DMS 273 (cell line): ENCODE measurements around the gene TRIM50.
"Not testable (repeated sequence)": the region's sequence is repeated elsewhere in the genome, so short reads cannot be mapped to it uniquely, and the experiment has no call there.

Experiments used
- DNase-seq: peaks from one replicate; lab custom pipeline; 2025; ENCODE audit not compliant: unreplicated experiment; lab: John Stamatoyannopoulos, UW

TRIM50 gene

GRCh38 chr7:73327922-73328321 lies at the start of gene TRIM50, which contains the start of gene FKBP6:
Gene TRIM50, minus strand, starts transcription at chr7:73328082. Its CDS starts 3,295 bp downstream, at chr7:73324787.
Gene FKBP6, plus strand, starts transcription at chr7:73328161. Its CDS starts 268 bp downstream, at chr7:73328429.
- not testable (repeated sequence) for DNase-seq

GRCh38 chr7:73376671-73377412 lies 49.0 kb upstream of the TRIM50 start:
- DNase-seq = no peak

- not testable (repeated sequence) for DNase-seq
Measured at GRCh38 chr7:73376262-73376661, 48.4 kb upstream of the TRIM50 start.

GRCh38 chr7:73373741-73374140 lies 45.9 kb upstream of the TRIM50 start:
- DNase-seq = no peak

GRCh38 chr7:73369622-73370021 lies 41.7 kb upstream of the TRIM50 start:
- no peak for DNase-seq

DNA sequence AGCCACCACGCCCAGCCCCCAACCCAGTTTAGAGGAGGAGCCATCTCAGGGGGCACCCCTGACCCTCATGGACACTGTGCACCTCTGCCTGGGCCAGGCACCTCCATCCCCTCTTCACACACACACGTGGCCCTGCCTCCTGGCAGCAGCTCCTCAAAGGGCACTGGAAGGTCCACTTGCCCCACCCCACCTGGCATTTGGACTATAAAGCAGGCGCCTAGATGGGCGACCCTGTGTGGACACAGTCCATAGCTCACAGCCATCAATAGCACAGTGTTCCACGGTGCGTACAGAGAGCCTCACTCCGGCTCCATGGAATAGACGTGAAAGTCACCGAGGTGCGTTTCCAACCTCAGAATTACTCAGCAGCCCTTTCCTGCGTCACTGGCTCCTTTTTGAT lies 41.1 kb upstream of the TRIM50 start:
- DNase-seq = no peak

DNA sequence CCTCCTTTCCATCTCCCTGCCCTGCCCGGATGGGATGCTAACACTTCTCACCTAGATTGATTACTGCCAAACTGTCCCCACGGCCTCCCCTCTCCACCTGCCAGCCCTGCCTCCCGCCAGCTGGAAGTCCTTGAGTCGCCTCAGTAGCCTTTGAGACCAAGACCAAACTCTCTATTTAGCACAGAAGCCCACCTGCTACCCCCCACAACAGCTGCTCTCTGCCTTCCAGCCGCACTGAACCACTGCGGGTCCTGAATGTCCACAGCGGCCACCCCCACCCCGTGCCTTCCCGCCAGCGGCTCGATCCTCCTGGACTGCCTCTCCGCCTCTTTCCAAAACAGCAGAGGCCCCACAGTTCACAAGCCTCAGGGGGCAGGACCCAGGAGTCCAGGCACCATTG lies 39.1 kb upstream of the TRIM50 start:
- DNase-seq = no peak

- no peak for DNase-seq
Measured at GRCh38 chr7:73366127-73366526, 38.2 kb upstream of the TRIM50 start.

GRCh38 chr7:73364006-73364728 lies 36.3 kb upstream of the TRIM50 start:
- DNase-seq = no peak

GRCh38 chr7:73363225-73364005 lies 35.5 kb upstream of the TRIM50 start:
- no peak for DNase-seq

DNA sequence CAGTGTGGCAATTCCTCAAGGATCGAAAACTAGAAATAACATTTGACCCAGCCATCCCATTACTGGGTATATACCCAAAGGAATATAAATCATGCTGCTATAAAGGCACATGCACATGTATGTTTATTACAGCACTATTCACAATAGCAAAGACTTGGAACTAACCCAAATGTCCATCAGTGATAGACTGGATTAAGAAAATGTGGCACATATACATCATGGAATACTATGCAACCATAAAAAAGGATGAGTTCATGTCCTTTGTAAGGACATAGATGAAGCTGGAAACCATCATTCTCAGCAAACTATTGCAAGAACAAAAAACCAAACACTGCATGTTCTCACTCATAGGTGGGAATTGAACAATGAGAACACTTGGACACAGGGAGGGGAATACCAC lies 32.7 kb upstream of the TRIM50 start:
- not testable (repeated sequence) for DNase-seq

DNA sequence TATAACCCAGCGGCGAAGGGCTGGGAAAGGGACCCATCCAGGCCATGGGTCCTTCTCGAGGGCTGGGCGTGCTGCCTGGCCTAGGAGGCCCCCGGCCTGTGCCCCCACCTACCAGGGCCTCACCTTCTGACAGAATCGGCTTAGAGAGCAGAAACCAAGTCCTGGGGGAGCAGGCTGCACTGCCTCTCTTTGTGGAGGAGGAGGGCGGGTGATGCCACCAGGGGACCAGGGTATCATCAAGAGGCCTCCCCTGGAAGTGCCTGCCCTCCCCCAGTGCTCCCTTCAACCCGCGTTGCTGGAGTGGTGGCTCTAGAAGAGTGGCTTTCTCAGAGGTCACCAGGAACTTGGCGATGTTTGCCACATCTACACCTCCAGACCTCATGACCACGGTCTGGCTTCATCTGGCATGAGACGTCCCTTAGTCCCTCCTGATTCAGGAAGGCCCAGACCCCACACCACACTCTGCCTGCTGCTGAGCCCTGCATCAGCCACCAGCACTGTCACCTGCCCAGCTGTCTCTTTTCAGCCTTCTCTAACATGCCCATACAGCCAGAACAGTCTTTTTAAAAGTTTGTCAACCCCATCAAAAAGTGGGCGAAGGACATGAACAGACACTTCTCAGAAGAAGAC lies 32.0 kb upstream of the TRIM50 start:
- no peak for DNase-seq

- no peak for DNase-seq
Measured at GRCh38 chr7:73359306-73359705, 31.4 kb upstream of the TRIM50 start.

DNA sequence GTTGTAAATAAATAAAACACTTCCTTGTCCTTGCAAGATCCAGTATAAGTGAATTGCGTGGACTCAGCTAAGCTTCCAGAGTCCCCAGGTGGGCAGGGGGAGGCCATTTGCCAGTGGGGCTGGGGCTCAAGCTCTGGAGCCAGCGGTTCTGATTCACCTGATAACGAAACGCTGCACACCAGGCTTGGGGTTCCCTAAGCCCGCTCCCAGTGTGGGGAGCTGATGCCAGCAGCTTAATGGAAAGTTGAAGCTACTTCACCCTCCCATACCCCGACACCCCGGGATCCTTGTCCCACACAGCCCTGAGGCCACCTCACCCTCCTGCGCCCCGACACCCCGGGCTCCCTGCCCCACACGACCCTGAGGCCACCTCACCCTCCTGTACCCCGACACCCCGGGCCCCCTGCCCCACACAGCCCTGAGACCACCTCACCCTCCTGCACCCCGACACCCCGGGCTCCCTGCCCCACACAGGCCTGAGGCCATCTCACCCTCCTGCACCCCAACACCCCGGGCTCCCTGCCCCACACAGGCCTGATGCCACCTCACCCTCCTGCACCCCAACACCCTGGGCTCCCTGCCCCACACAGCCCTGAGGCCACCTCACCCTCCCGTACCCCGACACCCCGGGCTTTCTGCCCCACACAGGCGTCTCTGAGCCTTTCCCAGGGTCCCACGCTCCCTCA lies 30.9 kb upstream of the TRIM50 start:
- DNase-seq = no peak

GRCh38 chr7:73356159-73356558 lies 28.3 kb upstream of the TRIM50 start:
- DNase-seq = no peak

DNA sequence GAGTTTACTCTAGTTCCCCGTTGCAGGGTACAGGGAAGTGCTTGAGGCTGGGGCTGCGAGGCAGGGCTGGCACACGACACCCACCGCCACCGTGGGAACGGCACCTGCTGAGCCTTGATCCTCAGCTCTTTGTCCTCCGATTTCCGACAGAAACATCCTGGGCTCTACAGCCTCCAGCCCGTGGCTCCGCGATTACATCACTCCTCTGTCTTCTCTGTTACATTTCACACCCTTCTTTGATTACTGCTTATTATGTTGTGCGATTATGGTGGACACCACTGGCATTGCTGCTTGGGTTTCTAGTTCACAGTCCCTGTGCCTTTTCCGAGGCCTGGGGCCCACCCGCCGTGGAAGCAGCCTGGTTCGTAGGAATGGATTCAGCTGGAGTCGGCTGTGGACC lies 26.9 kb upstream of the TRIM50 start:
- no peak for DNase-seq

DNA sequence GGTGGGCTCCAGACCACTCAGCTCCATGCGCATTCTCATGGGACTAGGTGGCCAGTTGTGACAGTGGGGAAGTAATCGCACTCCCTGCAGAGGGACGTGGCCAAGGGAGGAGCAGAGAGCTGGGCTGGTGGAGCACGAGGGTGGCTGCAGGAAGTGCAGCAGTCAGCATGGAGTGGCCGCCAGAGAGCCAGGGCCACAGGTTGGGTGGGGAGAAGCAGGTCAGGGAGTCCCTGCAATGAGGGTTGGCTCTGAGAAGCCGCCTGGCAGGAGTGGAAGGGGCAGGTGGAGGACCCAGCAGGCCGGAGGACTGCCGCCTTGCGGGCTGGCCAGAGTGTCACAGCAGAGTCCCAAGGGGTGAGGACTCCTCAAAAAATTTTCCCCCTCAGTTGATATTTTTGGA lies 26.3 kb upstream of the TRIM50 start:
- DNase-seq = no peak

DNA sequence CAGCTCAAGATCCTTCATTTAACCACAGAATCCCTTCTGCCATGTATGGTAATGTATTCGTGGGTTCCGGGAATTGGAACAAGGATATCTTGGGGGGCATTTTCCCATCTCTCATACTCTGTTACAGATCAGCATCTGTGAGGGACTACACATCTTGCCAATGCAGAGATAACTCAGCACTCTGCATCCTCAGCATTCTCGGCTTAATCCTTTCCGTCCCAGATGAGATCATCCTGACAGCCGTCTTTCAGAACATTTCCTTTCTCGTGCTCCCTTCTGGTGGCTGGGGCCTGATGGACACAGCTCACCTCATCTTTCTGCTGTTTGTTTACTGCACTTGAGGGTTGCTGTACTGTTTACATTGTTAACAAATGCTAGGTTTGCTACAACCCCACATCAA lies 25.4 kb upstream of the TRIM50 start:
- no peak for DNase-seq

DNA sequence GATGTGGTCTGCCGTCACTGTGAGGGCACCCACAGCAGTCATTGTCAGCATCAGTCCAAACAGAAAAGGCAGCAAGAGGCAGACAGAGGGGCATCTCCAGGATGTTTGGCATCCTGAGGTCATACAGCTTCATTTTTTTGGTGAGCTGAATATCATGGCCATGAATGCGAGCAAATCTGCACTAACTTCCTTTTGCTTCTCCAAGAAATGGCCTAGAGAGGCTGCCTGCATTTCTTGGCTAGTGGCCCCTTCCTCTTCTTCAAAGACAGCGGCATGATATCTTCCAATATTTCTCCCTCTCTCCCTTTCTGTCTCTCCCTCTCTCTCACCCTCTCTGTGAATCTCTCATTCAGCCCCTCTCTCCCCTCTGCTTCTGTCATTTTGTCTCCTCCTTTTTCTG lies 24.9 kb upstream of the TRIM50 start:
- no peak for DNase-seq

DNA sequence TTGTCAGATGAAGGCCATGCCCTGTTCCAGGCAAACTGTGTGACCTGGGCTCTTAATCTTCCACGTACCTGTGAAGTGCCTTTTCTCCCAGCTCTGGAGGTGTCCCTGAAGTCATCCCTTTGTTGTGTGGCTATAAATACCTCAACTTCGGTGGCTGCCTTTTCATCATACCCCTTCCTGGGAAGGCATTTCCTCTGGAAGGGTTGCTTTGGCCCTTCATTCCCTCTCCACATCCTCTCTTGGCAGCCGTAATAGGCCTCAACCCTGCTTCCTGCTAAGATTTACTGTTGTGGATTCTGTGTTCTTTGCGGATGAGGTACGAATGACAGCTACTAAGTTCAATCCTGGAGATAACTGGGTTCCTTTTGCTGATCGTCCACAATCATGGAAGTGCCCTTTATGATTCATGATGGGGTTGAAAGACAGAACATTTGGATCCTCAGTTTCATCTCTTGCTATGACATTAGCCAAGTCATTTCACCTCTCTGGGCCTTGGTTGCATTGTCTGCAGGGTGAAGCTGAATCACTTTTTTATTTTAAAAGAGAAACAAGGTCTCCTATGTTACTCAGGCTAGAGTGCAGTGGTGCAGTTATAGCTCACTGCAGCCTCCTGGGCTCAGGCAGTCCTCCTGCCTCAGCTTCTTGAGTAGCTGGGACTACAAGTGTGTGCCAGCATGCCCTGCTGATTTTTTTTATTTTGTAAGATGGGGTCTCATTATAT lies 23.7 kb upstream of the TRIM50 start:
- DNase-seq = no peak
